OCI-LY3 (cell line): Measurements from ENCODE around the gene MICALL1.

Experiments used
- H2AFZ ChIP-seq: fragments of 200-600, 300-600 bp; shearing (Covaris generic); 2 replicates; pipeline ENCODE4 v1.6.0; 2014; ENCODE audit warnings: antibody characterized with exemption, low read depth, low read length
- H3K27ac ChIP-seq: fragments of 200-600, 300-600 bp; sonication (generic); 2 replicates; pipeline ENCODE4 v1.5.1; 2014; ENCODE audit warnings: mild to moderate bottlenecking, low read length, moderate library complexity, mixed read lengths
- H3K27me3 ChIP-seq: fragments of 200-600, 300-600 bp; sonication (generic); 2 replicates; pipeline ENCODE4 v1.6.1; 2014; ENCODE audit warnings: low read depth, low read length, mixed read lengths
- H3K36me3 ChIP-seq: fragments of 200-600, 300-600 bp; sonication (generic); replicated peaks from 2 replicates; pipeline ENCODE3; 2014; ENCODE audit warnings: low read depth, low read length, mixed read lengths
- H3K4me1 ChIP-seq: fragments of 300-600, 200-600 bp; sonication (generic); 2 replicates; pipeline ENCODE4 v1.6.1; 2014; ENCODE audit warnings: low read length, mixed read lengths
- H3K4me2 ChIP-seq: fragments of 200-600, 300-600 bp; sonication (generic); 2 replicates; pipeline ENCODE4 v1.6.1; 2014; ENCODE audit warnings: low read length, mixed read lengths
- H3K4me3 ChIP-seq: fragments of 300-600, 200-600 bp; sonication (generic); 2 replicates; pipeline ENCODE4 v1.5.1; 2014; ENCODE audit warnings: antibody characterized with exemption, mild to moderate bottlenecking, low read length, moderate library complexity
- H3K79me2 ChIP-seq: fragments of 300-600, 200-600 bp; shearing (Covaris generic); 2 replicates; pipeline ENCODE4 v1.6.1; 2014; ENCODE audit warnings: mild to moderate bottlenecking, low read length, mixed read lengths
- H3K9ac ChIP-seq: fragments of 300-600, 200-600 bp; shearing (Covaris generic); 2 replicates; pipeline ENCODE4 v1.6.0; 2014; ENCODE audit warnings: mild to moderate bottlenecking, low read length, moderate library complexity
- H3K9me3 ChIP-seq: fragments of 200-600, 300-600 bp; shearing (Covaris generic); 2 replicates; pipeline ENCODE4 v1.6.1; 2014; ENCODE audit warnings: low read length, mixed read lengths; ENCODE audit not compliant: insufficient read depth
- H4K20me1 ChIP-seq: fragments of 200-600, 300-600 bp; sonication (generic); 2 replicates; pipeline ENCODE4 v1.6.1; 2016; ENCODE audit warnings: low read length, mixed read lengths; ENCODE audit not compliant: insufficient read depth
- EZH2phosphoT487 ChIP-seq: fragments of 200-600 bp; shearing (Covaris generic); IDR thresholded peaks from 2 replicates; pipeline ENCODE4 v1.6.1; 2018; ENCODE audit warnings: antibody characterized with exemption, mixed run types, low read depth
- TF ChIP-seq, protein P1 (sequence below): fragments of 200-600, 300-600 bp; sonication (generic); IDR thresholded peaks from 2 replicates; pipeline ENCODE4 v1.5.1; 2014; ENCODE audit warnings: antibody characterized with exemption, low read length, low read depth

The MICALL1 gene

DNA sequence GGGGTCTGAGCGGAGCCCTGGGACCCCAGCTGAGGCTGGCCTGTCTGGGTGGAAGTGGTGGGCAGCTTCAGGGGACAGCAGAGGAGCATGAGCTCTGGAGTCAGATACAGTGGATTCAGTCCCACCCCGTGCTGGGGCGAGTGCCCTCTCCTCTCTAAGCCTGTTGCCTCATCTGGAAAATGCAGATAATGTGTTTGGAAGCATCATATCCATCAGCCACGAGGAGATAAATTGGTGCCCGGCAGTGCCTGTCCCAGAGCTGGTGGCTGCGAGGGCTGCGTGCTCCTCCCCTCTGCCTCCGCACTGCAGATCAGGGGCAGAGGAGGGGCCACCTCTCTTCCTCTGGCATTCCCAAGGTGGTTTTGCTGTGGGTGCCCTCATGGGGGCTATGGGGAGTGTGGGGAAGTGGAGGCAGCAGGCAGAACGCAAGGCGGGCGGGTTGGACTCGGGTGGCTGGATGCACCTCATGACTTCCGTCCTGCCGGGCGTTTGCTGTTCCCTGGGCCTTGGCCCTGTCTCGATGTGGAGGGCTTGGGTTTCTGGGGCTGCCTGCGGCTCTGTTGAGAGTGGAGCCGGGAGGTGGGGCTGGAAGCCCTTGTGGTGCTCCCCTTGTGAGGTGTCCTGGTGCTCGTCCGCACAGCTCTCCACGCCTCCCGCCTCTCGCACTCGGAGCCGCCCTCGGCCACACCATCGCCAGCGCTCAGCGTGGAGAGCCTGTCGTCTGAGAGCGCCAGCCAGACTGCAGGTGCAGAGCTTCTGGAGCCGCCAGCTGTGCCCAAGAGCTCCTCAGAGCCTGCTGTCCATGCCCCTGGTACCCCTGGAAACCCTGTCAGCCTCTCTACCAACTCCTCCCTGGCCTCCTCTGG, 20.9 kb downstream of the MICALL1 start:
- Histone ChIP-seq H3K36me3 (peaks cover 5% of the 10 kb centered on the region), H3K4me2 (no peak overlapping the region), H3K27me3 (no peaks in the 10 kb centered on the region), H3K4me3 (no peak overlapping the region), H4K20me1 (no peaks in the 10 kb centered on the region), H3K9me3 (no peaks in the 10 kb centered on the region), H3K9ac (no peak overlapping the region), H3K79me2 (no peaks in the 10 kb centered on the region), H3K4me1 (no peaks in the 10 kb centered on the region), H3K27ac (no peak overlapping the region), H2AFZ (no peak overlapping the region)
- no peak for TF ChIP-seq EZH2phosphoT487
- TF ChIP-seq, protein P1, sequence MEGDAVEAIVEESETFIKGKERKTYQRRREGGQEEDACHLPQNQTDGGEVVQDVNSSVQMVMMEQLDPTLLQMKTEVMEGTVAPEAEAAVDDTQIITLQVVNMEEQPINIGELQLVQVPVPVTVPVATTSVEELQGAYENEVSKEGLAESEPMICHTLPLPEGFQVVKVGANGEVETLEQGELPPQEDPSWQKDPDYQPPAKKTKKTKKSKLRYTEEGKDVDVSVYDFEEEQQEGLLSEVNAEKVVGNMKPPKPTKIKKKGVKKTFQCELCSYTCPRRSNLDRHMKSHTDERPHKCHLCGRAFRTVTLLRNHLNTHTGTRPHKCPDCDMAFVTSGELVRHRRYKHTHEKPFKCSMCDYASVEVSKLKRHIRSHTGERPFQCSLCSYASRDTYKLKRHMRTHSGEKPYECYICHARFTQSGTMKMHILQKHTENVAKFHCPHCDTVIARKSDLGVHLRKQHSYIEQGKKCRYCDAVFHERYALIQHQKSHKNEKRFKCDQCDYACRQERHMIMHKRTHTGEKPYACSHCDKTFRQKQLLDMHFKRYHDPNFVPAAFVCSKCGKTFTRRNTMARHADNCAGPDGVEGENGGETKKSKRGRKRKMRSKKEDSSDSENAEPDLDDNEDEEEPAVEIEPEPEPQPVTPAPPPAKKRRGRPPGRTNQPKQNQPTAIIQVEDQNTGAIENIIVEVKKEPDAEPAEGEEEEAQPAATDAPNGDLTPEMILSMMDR, result no peak

DNA sequence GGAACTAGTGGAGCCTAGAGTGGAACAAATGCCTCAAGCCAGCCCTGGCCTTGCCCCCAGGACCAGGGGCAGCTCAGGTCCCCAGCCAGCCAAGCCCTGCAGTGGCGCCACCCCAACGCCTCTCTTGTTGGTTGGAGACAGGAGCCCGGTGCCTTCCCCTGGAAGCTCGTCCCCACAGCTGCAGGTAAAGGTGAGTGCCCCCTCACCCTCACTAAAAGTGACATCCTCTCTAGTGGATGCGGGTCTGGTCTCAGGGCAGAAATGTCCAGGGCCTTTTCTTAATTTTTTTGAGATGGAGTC, 21.5 kb downstream of the MICALL1 start:
- TF ChIP-seq, protein P1, result no peak
- TF ChIP-seq EZH2phosphoT487, result no peak
- H3K4me1 ChIP-seq, result no peaks in the 10 kb centered on the region
- no peaks in the 10 kb centered on the region for H3K27me3 ChIP-seq
- H3K9ac ChIP-seq, result no peak overlapping the region
- no peak overlapping the region for H3K27ac ChIP-seq
- H3K79me2 ChIP-seq, result no peaks in the 10 kb centered on the region
- peaks cover 5% of the 10 kb centered on the region for H3K36me3 ChIP-seq
- no peaks in the 10 kb centered on the region for H4K20me1 ChIP-seq
- no peaks in the 10 kb centered on the region for H3K9me3 ChIP-seq
- no peak overlapping the region for H3K4me2 ChIP-seq
- H3K4me3 ChIP-seq, result no peak overlapping the region
- H2AFZ ChIP-seq, result no peak overlapping the region

DNA sequence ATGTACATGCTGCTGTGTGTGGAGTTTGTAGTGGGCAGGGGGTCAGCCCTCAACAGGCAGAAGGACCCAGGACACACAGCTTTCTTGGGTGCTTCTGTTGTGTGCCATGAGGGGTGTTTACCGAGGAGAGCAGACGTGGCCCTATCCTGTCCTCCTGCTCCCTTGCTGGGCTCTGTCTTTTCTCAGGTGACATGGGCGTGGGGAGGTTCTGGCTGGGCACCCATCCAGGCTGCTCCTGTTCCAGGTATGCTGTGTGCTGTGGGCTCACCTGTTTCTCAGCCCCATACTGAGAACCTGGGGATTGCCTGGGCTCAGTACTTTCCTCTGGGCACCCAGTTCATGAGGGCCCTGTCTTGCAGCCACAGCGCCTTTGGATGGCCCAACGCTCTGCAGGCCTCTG, 23.3 kb downstream of the MICALL1 start:
- H3K9ac ChIP-seq, result no peak overlapping the region
- TF ChIP-seq, protein P1, result no peak
- no peak for TF ChIP-seq EZH2phosphoT487
- no peak overlapping the region for H3K4me2 ChIP-seq
- no peak overlapping the region for H3K4me3 ChIP-seq
- peaks cover 4% of the 10 kb centered on the region; the same call in 1 of the 2 replicates for H3K4me1 ChIP-seq
- no peaks in the 10 kb centered on the region for H3K79me2 ChIP-seq
- peaks cover 5% of the 10 kb centered on the region for H3K36me3 ChIP-seq
- no peak overlapping the region for H2AFZ ChIP-seq
- H3K27ac ChIP-seq, result no peak overlapping the region
- no peaks in the 10 kb centered on the region for H4K20me1 ChIP-seq
- no peaks in the 10 kb centered on the region for H3K9me3 ChIP-seq
- H3K27me3 ChIP-seq, result no peaks in the 10 kb centered on the region

DNA sequence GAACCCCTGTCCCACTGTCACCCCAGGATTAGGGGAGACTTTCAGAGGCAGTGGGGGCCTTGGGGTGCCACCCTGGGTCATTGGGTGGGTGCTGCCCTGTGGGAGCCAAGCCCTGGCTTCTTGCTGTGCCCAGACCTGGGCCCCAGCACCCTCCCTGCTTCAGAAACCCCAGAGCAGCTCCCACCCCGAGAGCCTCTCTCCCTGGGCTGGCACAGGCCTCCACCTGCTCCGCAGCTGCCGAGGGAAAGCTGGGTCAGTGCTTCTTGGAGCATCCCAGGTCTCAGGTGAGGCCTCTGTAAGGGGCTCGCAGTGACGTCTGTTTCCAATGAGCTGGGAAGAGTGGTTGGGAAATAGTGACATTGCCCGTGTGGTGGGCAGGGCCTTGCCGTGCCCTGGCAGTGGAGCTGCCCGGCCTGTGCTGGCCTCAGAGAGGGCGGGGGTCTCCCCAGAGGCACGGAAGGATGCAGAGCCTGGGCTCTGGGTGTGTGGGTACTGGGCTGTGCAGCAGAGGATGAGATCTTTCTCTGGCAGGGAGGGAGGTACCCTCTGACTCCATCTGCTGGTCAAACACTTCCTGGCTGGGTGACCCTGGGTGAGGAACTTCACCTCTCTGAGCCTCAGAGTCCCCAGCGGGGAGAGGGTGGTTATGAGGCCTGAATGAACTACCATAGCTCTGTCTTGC, 24.3 kb downstream of the MICALL1 start:
- Histone ChIP-seq H3K4me2 (no peak overlapping the region), H3K36me3 (peaks cover 5% of the 10 kb centered on the region), H4K20me1 (no peaks in the 10 kb centered on the region), H3K4me3 (no peak overlapping the region), H3K27me3 (no peaks in the 10 kb centered on the region), H3K9me3 (no peaks in the 10 kb centered on the region), H2AFZ (no peak overlapping the region), H3K9ac (no peak overlapping the region), H3K79me2 (no peaks in the 10 kb centered on the region), H3K27ac (no peak overlapping the region), H3K4me1 (peaks cover 4% of the 10 kb centered on the region; the same call in 1 of the 2 replicates)
- no peak for TF ChIP-seq EZH2phosphoT487
- TF ChIP-seq, protein P1, result peak; percentile 49
